Activated CD8-positive, alpha-beta memory T cell treated with anti-CD3 and anti-CD28 coated beads, Interleukin-2, amount 50 U/mL, for 4 hours (primary cell): ENCODE data around the gene YBX3.
"Not testable (repeated sequence)": the region's sequence is repeated elsewhere in the genome, so short reads cannot be mapped to it uniquely, and the experiment has no call there.

Source experiments
- DNase-seq: peaks from one replicate; pipeline ENCODE4 v3.0.0-alpha.2; 2020

The YBX3 gene

GRCh38 chr12:10722905-10723746 is at the start of gene YBX3:
Gene YBX3, minus strand, starts transcription at chr12:10723323. Its CDS starts 212 bp downstream, at chr12:10723111.
- DNase-seq = peak; percentile 58

GRCh38 chr12:10771132-10771733 is 48.1 kb upstream of the YBX3 start:
- DNase-seq = no peak

GRCh38 chr12:10759657-10760056 is 36.5 kb upstream of the YBX3 start:
- no peak for DNase-seq

- no peak for DNase-seq
These were observed 33.1 kb upstream of the YBX3 start for GRCh38 chr12:10756194-10756593.

GRCh38 chr12:10753059-10753458 is 29.9 kb upstream of the YBX3 start:
- no peak for DNase-seq

GRCh38 chr12:10750385-10750727 is 27.2 kb upstream of the YBX3 start:
- no peak for DNase-seq

- DNase-seq = peak; percentile 68
These were observed 26.7 kb upstream of the YBX3 start for GRCh38 chr12:10749700-10750384.

- no peak for DNase-seq
These were observed 24.6 kb upstream of the YBX3 start for GRCh38 chr12:10747730-10748129.

GRCh38 chr12:10743420-10743819 is 20.3 kb upstream of the YBX3 start:
- DNase-seq = not testable (repeated sequence)

- no peak for DNase-seq
These were observed 18.7 kb upstream of the YBX3 start for GRCh38 chr12:10741845-10742244.

- no peak for DNase-seq
These were observed 17.1 kb upstream of the YBX3 start for GRCh38 chr12:10740182-10740581.

GRCh38 chr12:10739157-10740118 is 16.3 kb upstream of the YBX3 start:
- no peak for DNase-seq

- no peak for DNase-seq
These were observed 14.1 kb upstream of the YBX3 start for GRCh38 chr12:10737249-10737648.

GRCh38 chr12:10736463-10736862 is 13.3 kb upstream of the YBX3 start:
- no peak for DNase-seq

- DNase-seq = no peak
These were observed 12.3 kb upstream of the YBX3 start for GRCh38 chr12:10735428-10735827.

GRCh38 chr12:10732549-10732948 is 9.4 kb upstream of the YBX3 start:
- no peak for DNase-seq

GRCh38 chr12:10732066-10732465 is 8.9 kb upstream of the YBX3 start:
- no peak for DNase-seq

- DNase-seq = no peak
These were observed 7.4 kb upstream of the YBX3 start for GRCh38 chr12:10730559-10730958.

GRCh38 chr12:10728091-10728490 is 5.0 kb upstream of the YBX3 start:
- DNase-seq = no peak

GRCh38 chr12:10726945-10727344 is 3.8 kb upstream of the YBX3 start:
- DNase-seq = no peak

GRCh38 chr12:10725003-10725402 is 1.9 kb upstream of the YBX3 start:
- DNase-seq = no peak

GRCh38 chr12:10722502-10722904 is 620 bp downstream of the YBX3 start:
- peak; percentile 71 for DNase-seq
